Measurements from ENCODE around the gene GUCY1A2. TPM values are rescaled to one million over a fixed set of nuclear protein-coding genes. Genes with fewer than 3 reads are reported as not detected.

The GUCY1A2 gene
- total and polyA plus RNA-seq, 5 donors: 0.43 to 9.0 (median 2.4) TPM

DNA sequence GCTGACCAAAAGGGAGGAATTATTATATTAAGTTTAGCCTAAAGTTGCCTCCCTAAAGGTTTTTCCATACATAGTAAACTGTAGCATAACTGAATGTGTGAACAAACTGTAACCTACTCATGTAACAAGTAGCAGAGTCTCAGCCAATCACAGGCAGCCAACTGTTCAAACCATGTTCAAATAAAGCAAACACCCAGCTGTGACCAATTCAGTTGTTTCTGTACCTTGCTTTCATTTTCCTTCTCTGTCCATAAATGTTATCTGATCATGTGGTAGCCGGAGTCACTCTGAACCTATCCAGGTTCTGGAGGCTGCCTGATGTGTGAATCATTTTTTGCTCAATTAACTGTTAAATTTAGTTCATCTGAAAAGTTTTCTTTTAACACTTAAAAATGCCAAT, 373.5 kb downstream of the GUCY1A2 start:
- H3K4me3 ChIP-seq (ENCODE audit: low read length): no peak overlapping the region
- no peaks in the 10 kb centered on the region for H3K4me1 ChIP-seq (ENCODE audit: control insufficient read depth, insufficient read depth, low read length)
- WGBS: 82% methylated on average over 1 of the region's 1 CpG
- H3K9me3 ChIP-seq (ENCODE audit: control insufficient read depth, low read length): peaks cover 3% of the 10 kb centered on the region
- ATAC-seq (no peak), DNase-seq (no peak)
- no peaks in the 10 kb centered on the region for H3K27me3 ChIP-seq (ENCODE audit: control insufficient read depth, insufficient read depth)
- no peak overlapping the region for H3K27ac ChIP-seq (ENCODE audit: low read length)
- intact Hi-C loops (cut with DNase I): no loop called here

GRCh38 chr11:106642331-106642730, 375.9 kb downstream of the GUCY1A2 start:
- 64% methylated on average over 1 of the region's 1 CpG for WGBS
- intact Hi-C loops (cut with DNase I): no loop called here

DNA sequence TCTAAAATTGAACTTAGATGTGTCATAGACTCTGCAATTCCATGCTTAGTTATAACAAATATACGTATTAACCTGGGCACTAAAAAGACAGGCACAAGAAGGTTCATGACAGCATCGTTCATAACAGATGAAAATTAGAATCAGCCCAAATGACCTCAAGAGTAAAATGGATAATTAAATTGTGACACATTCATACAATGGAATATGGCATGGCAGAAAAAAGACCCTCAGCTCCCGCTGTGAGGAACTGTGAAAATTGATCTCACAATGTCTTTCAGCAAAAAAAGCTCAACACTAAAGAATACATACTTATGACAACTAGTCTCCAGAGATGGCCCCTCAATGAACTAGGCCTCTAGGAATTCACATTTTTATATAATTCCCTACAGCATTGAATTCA, 386.0 kb downstream of the GUCY1A2 start:
- Histone ChIP-seq H3K4me3 (ENCODE audit: low read length) (no peak overlapping the region), H3K9me3 (ENCODE audit: control insufficient read depth, low read length) (no peaks in the 10 kb centered on the region), H3K27ac (ENCODE audit: low read length) (no peak overlapping the region), H3K4me1 (ENCODE audit: control insufficient read depth, insufficient read depth, low read length) (no peaks in the 10 kb centered on the region), H3K27me3 (ENCODE audit: control insufficient read depth, insufficient read depth) (no peaks in the 10 kb centered on the region)
- 95% methylated on average over 3 of the region's 3 CpGs for WGBS
- DNase-seq (no peak), ATAC-seq (no peak)
- intact Hi-C loops (cut with DNase I): no loop called here

More at GRCh38 chr11:106642331-106642730, 375.9 kb downstream of the GUCY1A2 start:
- Histone ChIP-seq H3K4me3 (ENCODE audit: low read length) (no peak overlapping the region), H3K9me3 (ENCODE audit: control insufficient read depth, low read length) (peaks cover 3% of the 10 kb centered on the region), H3K27ac (ENCODE audit: low read length) (no peak overlapping the region), H3K4me1 (ENCODE audit: control insufficient read depth, insufficient read depth, low read length) (no peaks in the 10 kb centered on the region), H3K27me3 (ENCODE audit: control insufficient read depth, insufficient read depth) (no peaks in the 10 kb centered on the region)
- DNase-seq (no peak), ATAC-seq (no peak)

DNA sequence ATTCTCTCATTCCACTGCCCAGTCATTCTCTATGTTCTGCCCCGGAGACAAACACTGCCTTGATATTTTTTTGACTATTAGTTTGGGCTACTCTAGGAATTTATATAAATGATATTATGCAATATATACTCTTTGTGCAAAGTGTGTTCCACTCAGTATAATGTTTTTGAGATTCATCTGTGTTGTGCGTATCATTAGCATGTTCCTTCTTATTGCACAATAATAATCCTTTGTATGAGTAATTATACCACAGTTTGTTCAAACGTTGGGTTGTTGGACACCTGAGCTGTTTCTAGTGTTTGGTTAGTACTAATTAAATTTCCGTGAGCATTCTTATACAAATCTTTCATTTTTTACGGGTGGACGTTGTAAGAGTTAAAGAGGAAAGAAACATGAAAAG, 390.6 kb downstream of the GUCY1A2 start:
- intact Hi-C loops (cut with DNase I): no loop called here
- ATAC-seq (no peak), DNase-seq (no peak)
- no peak overlapping the region for H3K4me3 ChIP-seq (ENCODE audit: low read length)
- H3K27ac ChIP-seq (ENCODE audit: low read length): no peak overlapping the region
- no peaks in the 10 kb centered on the region for H3K9me3 ChIP-seq (ENCODE audit: control insufficient read depth, low read length)
- WGBS: 90% methylated on average over 6 of the region's 6 CpGs
- no peaks in the 10 kb centered on the region for H3K4me1 ChIP-seq (ENCODE audit: control insufficient read depth, insufficient read depth, low read length)
- H3K27me3 ChIP-seq (ENCODE audit: control insufficient read depth, insufficient read depth): no peaks in the 10 kb centered on the region

DNA sequence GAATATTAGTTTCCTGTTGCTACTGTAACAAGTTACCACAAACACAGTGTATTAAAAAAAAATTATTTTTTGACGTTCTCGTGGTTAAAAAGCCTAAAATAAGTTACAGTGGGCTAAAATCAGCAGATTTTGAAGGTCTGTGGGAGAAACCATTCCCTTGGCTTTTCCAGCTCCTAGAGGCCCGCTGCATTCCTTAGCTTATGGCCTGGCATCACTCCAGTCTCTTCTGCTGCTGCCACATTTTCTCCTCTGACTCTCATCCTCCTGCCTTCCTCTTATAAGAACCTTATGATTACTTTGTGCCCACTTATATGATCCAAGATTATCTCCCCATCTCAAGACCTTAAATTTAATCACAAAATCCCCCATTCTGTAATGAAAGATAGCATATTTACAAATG, 392.7 kb downstream of the GUCY1A2 start:
- Histone ChIP-seq H3K4me3 (ENCODE audit: low read length) (no peak overlapping the region), H3K4me1 (ENCODE audit: control insufficient read depth, insufficient read depth, low read length) (no peaks in the 10 kb centered on the region), H3K9me3 (ENCODE audit: control insufficient read depth, low read length) (no peaks in the 10 kb centered on the region), H3K27me3 (ENCODE audit: control insufficient read depth, insufficient read depth) (no peaks in the 10 kb centered on the region), H3K27ac (ENCODE audit: low read length) (no peak overlapping the region)
- intact Hi-C loops (cut with DNase I): no loop called here
- DNase-seq (no peak), ATAC-seq (no peak)
- WGBS: 58% methylated on average over 3 of the region's 3 CpGs

DNA sequence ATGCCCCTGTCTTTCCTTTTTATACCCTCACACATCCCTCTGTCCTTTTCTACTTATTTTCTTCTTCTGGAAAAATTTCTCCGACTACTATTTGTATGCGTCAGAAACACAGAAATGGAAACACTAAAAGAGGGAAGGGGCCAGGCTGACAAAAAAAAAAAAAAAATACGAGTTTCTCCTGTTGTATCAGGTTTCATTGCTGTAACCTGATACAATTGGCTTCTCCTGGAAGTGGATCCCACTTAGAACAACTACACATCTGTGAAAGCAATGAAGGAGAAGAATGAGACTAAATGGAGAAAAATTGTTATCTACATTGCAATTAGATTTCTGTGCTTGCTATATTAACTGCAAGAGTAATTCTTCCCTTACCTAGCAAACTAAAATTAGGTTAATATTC, 393.9 kb downstream of the GUCY1A2 start:
- DNase-seq (no peak), ATAC-seq (no peak)
- WGBS: 66% methylated on average over 3 of the region's 3 CpGs
- intact Hi-C loops (cut with DNase I): no loop called here
- H3K27ac ChIP-seq (ENCODE audit: low read length): no peak overlapping the region
- H3K4me3 ChIP-seq (ENCODE audit: low read length): no peak overlapping the region
- H3K27me3 ChIP-seq (ENCODE audit: control insufficient read depth, insufficient read depth): no peaks in the 10 kb centered on the region
- no peaks in the 10 kb centered on the region for H3K9me3 ChIP-seq (ENCODE audit: control insufficient read depth, low read length)
- H3K4me1 ChIP-seq (ENCODE audit: control insufficient read depth, insufficient read depth, low read length): no peaks in the 10 kb centered on the region
